Islet of Langerhans (tissue), 1 donor: ENCODE data around the gene GPHN.
A peak's percentile ranks its signal among the peaks of the same experiment; 100 is the strongest.
"Not testable (repeated sequence)": the region's sequence is repeated elsewhere in the genome, so short reads cannot be mapped to it uniquely, and the experiment has no call there.

Source experiments
- FAIRE-seq: peaks from one replicate; lab custom pipeline; 2011; peaks lifted over from hg19 to GRCh38; lab: Jason Lieb, UNC

GPHN gene

GRCh38 chr14:66502836-66503235 is 5.1 kb upstream of the GPHN start:
- FAIRE-seq = not testable (repeated sequence)

GRCh38 chr14:66503532-66503931 is 4.4 kb upstream of the GPHN start:
- FAIRE-seq = no peak

GRCh38 chr14:66507181-66507721 is 696 bp upstream of the GPHN start:
- FAIRE-seq = no peak

GRCh38 chr14:66508547-66508845 is 549 bp downstream of the GPHN start:
- no peak for FAIRE-seq

GRCh38 chr14:66508846-66509621 is 1.1 kb downstream of the GPHN start:
- FAIRE-seq = no peak

GRCh38 chr14:66509874-66510273 is 1.9 kb downstream of the GPHN start:
- FAIRE-seq = no peak

GRCh38 chr14:66511849-66512248 is 3.9 kb downstream of the GPHN start:
- peak; percentile 74 for FAIRE-seq

- FAIRE-seq = no peak
Measured at GRCh38 chr14:66514213-66514612, 6.3 kb downstream of the GPHN start.

GRCh38 chr14:66530526-66530925 is 22.6 kb downstream of the GPHN start:
- no peak for FAIRE-seq

GRCh38 chr14:66539034-66539433 is 31.1 kb downstream of the GPHN start:
- no peak for FAIRE-seq

- FAIRE-seq = no peak
Measured at GRCh38 chr14:66540038-66540437, 32.1 kb downstream of the GPHN start.

- no peak for FAIRE-seq
Measured at GRCh38 chr14:66541627-66542026, 33.7 kb downstream of the GPHN start.

- FAIRE-seq = no peak
Measured at GRCh38 chr14:66543996-66544395, 36.0 kb downstream of the GPHN start.

- not testable (repeated sequence) for FAIRE-seq
Measured at GRCh38 chr14:66545191-66545590, 37.2 kb downstream of the GPHN start.

GRCh38 chr14:66545751-66546150 is 37.8 kb downstream of the GPHN start:
- FAIRE-seq = not testable (repeated sequence)

GRCh38 chr14:66563731-66564130 is 55.8 kb downstream of the GPHN start:
- FAIRE-seq = no peak

GRCh38 chr14:66568220-66568619 is 60.3 kb downstream of the GPHN start:
- FAIRE-seq = peak; percentile 33

- no peak for FAIRE-seq
Measured at GRCh38 chr14:66572826-66573225, 64.9 kb downstream of the GPHN start.

- FAIRE-seq = no peak
Measured at GRCh38 chr14:66575014-66575413, 67.1 kb downstream of the GPHN start.

GRCh38 chr14:66575939-66576338 is 68.0 kb downstream of the GPHN start:
- no peak for FAIRE-seq

- FAIRE-seq = not testable (repeated sequence)
Measured at GRCh38 chr14:66587753-66588152, 79.8 kb downstream of the GPHN start.

GRCh38 chr14:66595394-66595793 is 87.4 kb downstream of the GPHN start:
- FAIRE-seq = no peak

- FAIRE-seq = no peak
Measured at GRCh38 chr14:66596241-66596985, 88.5 kb downstream of the GPHN start.

GRCh38 chr14:66600416-66600815 is 92.5 kb downstream of the GPHN start:
- FAIRE-seq = no peak
